Measurements from ENCODE around the gene OPA3. TPM values are rescaled to one million over a fixed set of nuclear protein-coding genes. Genes with fewer than 3 reads are reported as not detected.

OPA3 gene
- total RNA-seq, 2 experiments from 2014 or later, result 5.8 to 12.0 TPM

DNA sequence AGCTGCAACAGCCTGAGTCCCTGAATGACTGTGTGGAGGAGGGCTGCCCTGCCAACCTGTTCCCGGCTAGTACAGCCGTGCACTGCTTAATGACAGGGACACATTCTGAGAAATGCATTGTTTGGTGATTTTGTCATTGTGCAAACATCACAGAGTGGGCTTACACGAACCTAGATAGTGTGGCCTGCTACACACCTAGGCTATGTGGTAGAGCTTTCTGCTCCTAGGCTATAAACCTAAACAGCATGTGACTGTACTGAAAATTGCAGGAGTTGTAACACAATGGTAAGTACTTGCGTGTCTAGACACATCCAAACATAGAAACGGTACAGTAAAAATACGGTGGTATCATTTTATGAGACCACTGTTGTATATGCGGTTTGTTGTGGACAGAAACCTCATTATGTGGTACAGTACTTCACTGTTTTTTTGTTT lies 42.4 kb downstream of the OPA3 start:
- intact Hi-C loops (cut with micrococcal nuclease; ENCODE audit: unreplicated experiment), result no loop called here
- POLR2A ChIA-PET, result no interaction called here

DNA sequence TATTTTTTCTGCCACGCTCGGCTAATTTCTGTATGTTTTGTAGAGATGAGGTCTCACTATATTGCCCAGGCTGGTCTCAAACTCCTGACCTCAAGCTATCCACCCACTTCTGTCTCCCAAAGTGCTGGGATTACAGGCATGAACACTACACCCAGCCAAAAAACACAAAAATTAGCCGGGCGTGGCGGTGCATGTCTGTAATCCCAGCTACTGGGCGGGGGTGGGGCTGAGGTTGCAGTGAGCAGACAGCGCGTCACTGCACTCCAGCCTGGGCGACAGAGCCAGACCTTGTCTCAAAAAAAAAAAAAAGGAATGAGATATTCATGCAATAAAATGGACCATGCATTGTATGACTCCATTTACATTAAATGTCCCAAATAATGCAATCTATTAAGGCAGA lies 45.1 kb downstream of the OPA3 start:
- intact Hi-C loops (cut with micrococcal nuclease; ENCODE audit: unreplicated experiment), result no loop called here
- no peak overlapping the region for H3K27ac ChIP-seq (ENCODE audit: low read depth, low read length, poor library complexity, severe bottlenecking)
- H2AFZ ChIP-seq (ENCODE audit: low read length), result no peak overlapping the region
- no peaks in the 10 kb centered on the region for H3K9me2 ChIP-seq (ENCODE audit: insufficient read depth, low read length)
- H3K9me3 ChIP-seq (ENCODE audit: low read length), result peaks cover 11% of the 10 kb centered on the region; the same call in 1 of the 2 replicates
- H3K4me1 ChIP-seq (ENCODE audit: insufficient read depth, low read length, poor library complexity, severe bottlenecking), result peaks cover 24% of the 10 kb centered on the region
- TF ChIP-seq EZH2phosphoT487 (IDR thresholded peaks at IDR 0.05; ENCODE audit: borderline replicate concordance, low read depth, low read length), result no peak
- TF ChIP-seq, protein P1, sequence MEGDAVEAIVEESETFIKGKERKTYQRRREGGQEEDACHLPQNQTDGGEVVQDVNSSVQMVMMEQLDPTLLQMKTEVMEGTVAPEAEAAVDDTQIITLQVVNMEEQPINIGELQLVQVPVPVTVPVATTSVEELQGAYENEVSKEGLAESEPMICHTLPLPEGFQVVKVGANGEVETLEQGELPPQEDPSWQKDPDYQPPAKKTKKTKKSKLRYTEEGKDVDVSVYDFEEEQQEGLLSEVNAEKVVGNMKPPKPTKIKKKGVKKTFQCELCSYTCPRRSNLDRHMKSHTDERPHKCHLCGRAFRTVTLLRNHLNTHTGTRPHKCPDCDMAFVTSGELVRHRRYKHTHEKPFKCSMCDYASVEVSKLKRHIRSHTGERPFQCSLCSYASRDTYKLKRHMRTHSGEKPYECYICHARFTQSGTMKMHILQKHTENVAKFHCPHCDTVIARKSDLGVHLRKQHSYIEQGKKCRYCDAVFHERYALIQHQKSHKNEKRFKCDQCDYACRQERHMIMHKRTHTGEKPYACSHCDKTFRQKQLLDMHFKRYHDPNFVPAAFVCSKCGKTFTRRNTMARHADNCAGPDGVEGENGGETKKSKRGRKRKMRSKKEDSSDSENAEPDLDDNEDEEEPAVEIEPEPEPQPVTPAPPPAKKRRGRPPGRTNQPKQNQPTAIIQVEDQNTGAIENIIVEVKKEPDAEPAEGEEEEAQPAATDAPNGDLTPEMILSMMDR (conservative IDR thresholded peaks at IDR 0.05; ENCODE audit: low read length), result no peak
- no peaks in the 10 kb centered on the region for H4K20me1 ChIP-seq (ENCODE audit: insufficient read depth, low read length)
- POLR2A ChIA-PET, result interaction anchor here (0.6 kb wide), 1 partner anchor 1779 kb away, joined by 3 read pairs; no protein-coding TSS in a partner anchor
- CTCF ChIA-PET (ENCODE audit: unreplicated experiment), result no interaction called here
- no peak overlapping the region for H3K4me2 ChIP-seq (ENCODE audit: low read length)
- BruUV-seq (replicated peaks), result no TSS peak
- no peaks in the 10 kb centered on the region for H3K79me2 ChIP-seq (ENCODE audit: insufficient read depth, low read depth, low read length)
- no peaks in the 10 kb centered on the region for H3K36me3 ChIP-seq (ENCODE audit: insufficient read depth, low read length)
- H3K4me3 ChIP-seq (ENCODE audit: low read depth, low read length, poor library complexity, severe bottlenecking), result no peak overlapping the region
- DNase-seq (ENCODE audit: low spot score), result no peak

More for the DNA sequence above, 42.4 kb downstream of the OPA3 start:
- Histone ChIP-seq H3K9me3 (ENCODE audit: low read length) (peaks cover 11% of the 10 kb centered on the region; the same call in 1 of the 2 replicates), H3K4me2 (ENCODE audit: low read length) (no peak overlapping the region), H3K9me2 (ENCODE audit: insufficient read depth, low read length) (no peaks in the 10 kb centered on the region), H3K79me2 (ENCODE audit: insufficient read depth, low read depth, low read length) (no peaks in the 10 kb centered on the region), H3K4me3 (ENCODE audit: low read depth, low read length, poor library complexity, severe bottlenecking) (no peak overlapping the region), H3K27ac (ENCODE audit: low read depth, low read length, poor library complexity, severe bottlenecking) (no peak overlapping the region), H3K36me3 (ENCODE audit: insufficient read depth, low read length) (no peaks in the 10 kb centered on the region), H4K20me1 (ENCODE audit: insufficient read depth, low read length) (no peaks in the 10 kb centered on the region), H3K4me1 (ENCODE audit: insufficient read depth, low read length, poor library complexity, severe bottlenecking) (peaks cover 42% of the 10 kb centered on the region), H2AFZ (ENCODE audit: low read length) (no peak overlapping the region)
- DNase-seq (ENCODE audit: low spot score), result no peak
- TF ChIP-seq, protein P1 (conservative IDR thresholded peaks at IDR 0.05; ENCODE audit: low read length), result no peak
- no peak for TF ChIP-seq EZH2phosphoT487 (IDR thresholded peaks at IDR 0.05; ENCODE audit: borderline replicate concordance, low read depth, low read length)
- CTCF ChIA-PET (ENCODE audit: unreplicated experiment), result no interaction called here
- no TSS peak for BruUV-seq (replicated peaks)

DNA sequence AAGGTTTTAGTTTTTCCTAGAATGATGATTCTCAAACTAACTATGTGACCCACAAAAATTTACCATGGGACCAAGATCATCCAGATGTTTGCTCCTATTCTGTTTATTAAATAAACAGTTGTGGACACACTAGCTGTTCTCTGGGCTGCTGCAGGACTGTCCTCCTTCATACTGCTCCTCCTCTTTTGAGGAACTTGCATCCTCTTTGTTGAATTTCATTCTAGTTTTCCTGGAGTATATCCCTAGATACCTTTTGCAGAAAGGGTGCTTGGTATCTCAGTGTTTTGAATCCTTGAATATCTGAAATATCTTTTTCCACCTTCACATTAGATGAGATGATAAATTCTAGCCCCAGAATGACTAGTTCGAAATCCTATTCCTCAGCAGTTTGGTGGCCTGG lies 53.3 kb downstream of the OPA3 start:
- H3K9me3 ChIP-seq (ENCODE audit: low read length), result peaks cover 8% of the 10 kb centered on the region; the same call in 1 of the 2 replicates
- H3K4me2 ChIP-seq (ENCODE audit: low read length), result no peak overlapping the region
- no peaks in the 10 kb centered on the region for H3K4me1 ChIP-seq (ENCODE audit: insufficient read depth, low read length, poor library complexity, severe bottlenecking)
- H3K9me2 ChIP-seq (ENCODE audit: insufficient read depth, low read length), result no peaks in the 10 kb centered on the region
- no peak overlapping the region for H2AFZ ChIP-seq (ENCODE audit: low read length)
- H3K4me3 ChIP-seq (ENCODE audit: low read depth, low read length, poor library complexity, severe bottlenecking), result no peak overlapping the region
- intact Hi-C loops (cut with micrococcal nuclease; ENCODE audit: unreplicated experiment), result no loop called here
- POLR2A ChIA-PET, result no interaction called here
- H3K36me3 ChIP-seq (ENCODE audit: insufficient read depth, low read length), result peaks cover 6% of the 10 kb centered on the region; the same call in 1 of the 2 replicates
- H4K20me1 ChIP-seq (ENCODE audit: insufficient read depth, low read length), result no peaks in the 10 kb centered on the region
- H3K27ac ChIP-seq (ENCODE audit: low read depth, low read length, poor library complexity, severe bottlenecking), result no peak overlapping the region
- H3K79me2 ChIP-seq (ENCODE audit: insufficient read depth, low read depth, low read length), result no peaks in the 10 kb centered on the region
- no TSS peak for BruUV-seq (replicated peaks)
- TF ChIP-seq, protein P1 (conservative IDR thresholded peaks at IDR 0.05; ENCODE audit: low read length), result no peak
- no peak for TF ChIP-seq EZH2phosphoT487 (IDR thresholded peaks at IDR 0.05; ENCODE audit: borderline replicate concordance, low read depth, low read length)
- DNase-seq (ENCODE audit: low spot score), result no peak
- CTCF ChIA-PET (ENCODE audit: unreplicated experiment), result no interaction called here
